Middle frontal gyrus (tissue), 1 donor: ENCODE results near the gene ECEL1.

ENCODE experiments used
- DNase-seq: peaks from one replicate; pipeline ENCODE4 v3.0.0-alpha.2; 2015; ENCODE audit warnings: low spot score; ENCODE audit errors: extremely low spot score

ECEL1 gene

GRCh38 chr2:232484628-232485347 is 2.8 kb downstream of the ECEL1 start:
- no peak for DNase-seq

GRCh38 chr2:232483923-232484627 is 3.6 kb downstream of the ECEL1 start:
- no peak for DNase-seq

- no peak for DNase-seq
These were observed 4.2 kb downstream of the ECEL1 start for GRCh38 chr2:232483311-232483922.

- no peak for DNase-seq
These were observed 5.1 kb downstream of the ECEL1 start for GRCh38 chr2:232482301-232483238.

- DNase-seq, result no peak
These were observed 6.1 kb downstream of the ECEL1 start for GRCh38 chr2:232481322-232482140.

GRCh38 chr2:232480201-232481190 is 7.1 kb downstream of the ECEL1 start:
- DNase-seq, result no peak

GRCh38 chr2:232479341-232480200 is 8.1 kb downstream of the ECEL1 start:
- no peak for DNase-seq

- no peak for DNase-seq
These were observed 8.9 kb downstream of the ECEL1 start for GRCh38 chr2:232478571-232479340.

GRCh38 chr2:232477751-232478510 is 9.7 kb downstream of the ECEL1 start:
- no peak for DNase-seq

GRCh38 chr2:232476791-232477190 is 10.8 kb downstream of the ECEL1 start:
- no peak for DNase-seq

GRCh38 chr2:232476045-232476444 is 11.6 kb downstream of the ECEL1 start:
- DNase-seq, result no peak

GRCh38 chr2:232473467-232473890 is 14.2 kb downstream of the ECEL1 start:
- DNase-seq, result no peak

GRCh38 chr2:232466221-232466620 is 21.4 kb downstream of the ECEL1 start:
- no peak for DNase-seq

- DNase-seq, result no peak
These were observed 22.6 kb downstream of the ECEL1 start for GRCh38 chr2:232465061-232465460.

GRCh38 chr2:232464544-232464885 is 23.1 kb downstream of the ECEL1 start:
- no peak for DNase-seq

- DNase-seq, result no peak
These were observed 23.7 kb downstream of the ECEL1 start for GRCh38 chr2:232463701-232464543.
